GM12878 (cell line): Measurements from ENCODE around the gene DYDC2. TPM values are rescaled to one million over a fixed set of nuclear protein-coding genes. Genes with fewer than 3 reads are reported as not detected.

Experiments used
- BHLHE40 ChIP-seq, 2 experiments: fragments of 450-650 bp in 1 of 2; IDR thresholded peaks; 2 replicates each; pipeline ENCODE4 v1.6.1; 2011 to 2017; ENCODE audit warnings: low read depth in 2 of 2, borderline replicate concordance in 1 of 2, improper control_type of control experiment in 1 of 2, low read length in 1 of 2, mild to moderate bottlenecking in 1 of 2
- CHD2 ChIP-seq: IDR thresholded peaks from 2 replicates; pipeline ENCODE4 v1.6.1; 2011; ENCODE audit warnings: low read depth, low read length, improper control_type of control experiment, borderline replicate concordance
- IRF4 ChIP-seq: IDR thresholded peaks from 2 replicates; pipeline ENCODE4 v1.6.1; 2011; ENCODE audit warnings: low read depth, low read length
- MTA3 ChIP-seq: IDR thresholded peaks from 2 replicates; pipeline ENCODE4 v1.6.1; 2012; ENCODE audit warnings: low read length, inconsistent platforms, borderline replicate concordance
- MYB ChIP-seq: fragments of 150-350 bp; IDR thresholded peaks from 2 replicates; pipeline ENCODE4 v1.6.1; 2014; ENCODE audit warnings: mild to moderate bottlenecking, low read depth, low read length, borderline replicate concordance
- NFXL1 ChIP-seq: fragments of 450-650 bp; IDR thresholded peaks from 2 replicates; pipeline ENCODE4 v1.6.1; 2017; ENCODE audit warnings: antibody characterized with exemption, mild to moderate bottlenecking, borderline replicate concordance
- PAX5 ChIP-seq: IDR thresholded peaks from 2 replicates; pipeline ENCODE4 v1.6.1; 2011; ENCODE audit warnings: low read depth, low read length, borderline replicate concordance
- SIX5 ChIP-seq: IDR thresholded peaks from 2 replicates; pipeline ENCODE4 v1.6.1; 2011; ENCODE audit warnings: mild to moderate bottlenecking, low read depth, low read length, moderate library complexity; ENCODE audit not compliant: severe bottlenecking
- SRF ChIP-seq, 2 experiments: IDR thresholded peaks; 2 replicates each; pipeline ENCODE4 v1.6.1; 2011; ENCODE audit warnings: low read depth in 2 of 2, low read length in 2 of 2, mild to moderate bottlenecking in 1 of 2, moderate library complexity in 1 of 2
- STAT1 ChIP-seq: fragments of 450-650 bp; conservative IDR thresholded peaks from 2 replicates; pipeline ENCODE4 v1.6.1; 2014; ENCODE audit warnings: antibody characterized with exemption, mild to moderate bottlenecking
- TARDBP ChIP-seq: IDR thresholded peaks from 2 replicates; pipeline ENCODE4 v1.6.1; 2016; ENCODE audit warnings: borderline replicate concordance
- WRNIP1 ChIP-seq: IDR thresholded peaks from 2 replicates; pipeline ENCODE4 v1.6.1; 2011; ENCODE audit warnings: low read depth, low read length, improper control_type of control experiment, borderline replicate concordance
- ZNF384 ChIP-seq: IDR thresholded peaks from 2 replicates; pipeline ENCODE4 v1.6.1; 2012; ENCODE audit warnings: low read depth, mild to moderate bottlenecking, low read length, improper control_type of control experiment, borderline replicate concordance
- polyA plus RNA-seq, 11 experiments: library from polyadenylated mRNA; depleted of rRNA in 4 of 11; unstranded in 6 of 11; stranded (reverse) in 5 of 11; fragments of >200 nt; fragmentation: Nextera tagmentation in 4 of 11; fragmentation: Illumina TruSeq in 1 of 11; extraction: Ambion mirVana in 4 of 11; extraction: Trizol in 1 of 11; gene quantifications; 1 replicate in 1 of 11; 2 replicates in 10 of 11; pipeline versions ENCODE4 v1.2.1 to v1.2.3, GENCODE V29; 2011 to 2016; ENCODE audit warnings: inconsistent platforms in 2 of 11, missing spikeins in 2 of 11, low read depth in 1 of 11
- total RNA-seq, 4 experiments: library from RNA; depleted of rRNA in 3 of 4; stranded (reverse); fragments of >200 nt in 3 of 4; fragmentation: Illumina TruSeq in 1 of 4; extraction: Trizol in 1 of 4; gene quantifications; 2 replicates each; pipeline versions ENCODE4 v1.2.1 to v1.2.3, GENCODE V29; 2013 to 2021
- TF ChIP-seq, protein P1 (sequence below): IDR thresholded peaks from 2 replicates; pipeline ENCODE4 v1.6.1; 2011; ENCODE audit warnings: borderline replicate concordance, low read depth, mild to moderate bottlenecking, moderate library complexity, low read length; ENCODE audit not compliant: insufficient read depth, poor library complexity, severe bottlenecking
- TF ChIP-seq, protein P2 (sequence below): IDR thresholded peaks from 2 replicates; pipeline ENCODE4 v1.6.1; 2012; ENCODE audit warnings: improper control_type of control experiment, low read depth, low read length; ENCODE audit not compliant: insufficient replicate concordance
- TF ChIP-seq, protein P3 (sequence below): fragments of 450-650 bp; formaldehyde crosslinking; IDR thresholded peaks from 2 replicates; pipeline ENCODE4 v1.5.0; 2022; ENCODE audit warnings: mild to moderate bottlenecking, missing genetic modification characterization

The DYDC2 gene
- total and polyA plus RNA-seq, 10 of the 15 experiments (the other 5 are each of a cell fraction or from before 2014, with no cell fraction given): 0.18 TPM; not detected in 9

GRCh38 chr10:80408242-80409101, 51.9 kb downstream of the DYDC2 start, which contains the start of gene PRXL2A (continued):
- TF ChIP-seq STAT1 (no peak), MYB (no peak), MTA3 (no peak; the same call in 1 of the 2 replicates), TARDBP (no peak), SRF (IDR thresholded peaks at IDR 0.05; ENCODE audit: low read depth in 2 of 2, low read length in 2 of 2) (no peak), BHLHE40 (IDR thresholded peaks at IDR 0.05; ENCODE audit: borderline replicate concordance in 1 of 2, low read depth in 2 of 2, low read length in 1 of 2) (peak in 1 of 2 experiments; percentile 85; a peak in 2 of 4 replicates), CHD2 (no peak), IRF4 (no peak), SIX5 (no peak), WRNIP1 (no peak), NFXL1 (no peak), PAX5 (no peak), ZNF384 (no peak)
- TF ChIP-seq, protein P1, sequence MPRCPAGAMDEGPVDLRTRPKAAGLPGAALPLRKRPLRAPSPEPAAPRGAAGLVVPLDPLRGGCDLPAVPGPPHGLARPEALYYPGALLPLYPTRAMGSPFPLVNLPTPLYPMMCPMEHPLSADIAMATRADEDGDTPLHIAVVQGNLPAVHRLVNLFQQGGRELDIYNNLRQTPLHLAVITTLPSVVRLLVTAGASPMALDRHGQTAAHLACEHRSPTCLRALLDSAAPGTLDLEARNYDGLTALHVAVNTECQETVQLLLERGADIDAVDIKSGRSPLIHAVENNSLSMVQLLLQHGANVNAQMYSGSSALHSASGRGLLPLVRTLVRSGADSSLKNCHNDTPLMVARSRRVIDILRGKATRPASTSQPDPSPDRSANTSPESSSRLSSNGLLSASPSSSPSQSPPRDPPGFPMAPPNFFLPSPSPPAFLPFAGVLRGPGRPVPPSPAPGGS: no peak
- TF ChIP-seq, protein P2, sequence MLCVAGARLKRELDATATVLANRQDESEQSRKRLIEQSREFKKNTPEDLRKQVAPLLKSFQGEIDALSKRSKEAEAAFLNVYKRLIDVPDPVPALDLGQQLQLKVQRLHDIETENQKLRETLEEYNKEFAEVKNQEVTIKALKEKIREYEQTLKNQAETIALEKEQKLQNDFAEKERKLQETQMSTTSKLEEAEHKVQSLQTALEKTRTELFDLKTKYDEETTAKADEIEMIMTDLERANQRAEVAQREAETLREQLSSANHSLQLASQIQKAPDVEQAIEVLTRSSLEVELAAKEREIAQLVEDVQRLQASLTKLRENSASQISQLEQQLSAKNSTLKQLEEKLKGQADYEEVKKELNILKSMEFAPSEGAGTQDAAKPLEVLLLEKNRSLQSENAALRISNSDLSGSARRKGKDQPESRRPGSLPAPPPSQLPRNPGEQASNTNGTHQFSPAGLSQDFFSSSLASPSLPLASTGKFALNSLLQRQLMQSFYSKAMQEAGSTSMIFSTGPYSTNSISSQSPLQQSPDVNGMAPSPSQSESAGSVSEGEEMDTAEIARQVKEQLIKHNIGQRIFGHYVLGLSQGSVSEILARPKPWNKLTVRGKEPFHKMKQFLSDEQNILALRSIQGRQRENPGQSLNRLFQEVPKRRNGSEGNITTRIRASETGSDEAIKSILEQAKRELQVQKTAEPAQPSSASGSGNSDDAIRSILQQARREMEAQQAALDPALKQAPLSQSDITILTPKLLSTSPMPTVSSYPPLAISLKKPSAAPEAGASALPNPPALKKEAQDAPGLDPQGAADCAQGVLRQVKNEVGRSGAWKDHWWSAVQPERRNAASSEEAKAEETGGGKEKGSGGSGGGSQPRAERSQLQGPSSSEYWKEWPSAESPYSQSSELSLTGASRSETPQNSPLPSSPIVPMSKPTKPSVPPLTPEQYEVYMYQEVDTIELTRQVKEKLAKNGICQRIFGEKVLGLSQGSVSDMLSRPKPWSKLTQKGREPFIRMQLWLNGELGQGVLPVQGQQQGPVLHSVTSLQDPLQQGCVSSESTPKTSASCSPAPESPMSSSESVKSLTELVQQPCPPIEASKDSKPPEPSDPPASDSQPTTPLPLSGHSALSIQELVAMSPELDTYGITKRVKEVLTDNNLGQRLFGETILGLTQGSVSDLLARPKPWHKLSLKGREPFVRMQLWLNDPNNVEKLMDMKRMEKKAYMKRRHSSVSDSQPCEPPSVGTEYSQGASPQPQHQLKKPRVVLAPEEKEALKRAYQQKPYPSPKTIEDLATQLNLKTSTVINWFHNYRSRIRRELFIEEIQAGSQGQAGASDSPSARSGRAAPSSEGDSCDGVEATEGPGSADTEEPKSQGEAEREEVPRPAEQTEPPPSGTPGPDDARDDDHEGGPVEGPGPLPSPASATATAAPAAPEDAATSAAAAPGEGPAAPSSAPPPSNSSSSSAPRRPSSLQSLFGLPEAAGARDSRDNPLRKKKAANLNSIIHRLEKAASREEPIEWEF: no peak
- TF ChIP-seq, protein P3, sequence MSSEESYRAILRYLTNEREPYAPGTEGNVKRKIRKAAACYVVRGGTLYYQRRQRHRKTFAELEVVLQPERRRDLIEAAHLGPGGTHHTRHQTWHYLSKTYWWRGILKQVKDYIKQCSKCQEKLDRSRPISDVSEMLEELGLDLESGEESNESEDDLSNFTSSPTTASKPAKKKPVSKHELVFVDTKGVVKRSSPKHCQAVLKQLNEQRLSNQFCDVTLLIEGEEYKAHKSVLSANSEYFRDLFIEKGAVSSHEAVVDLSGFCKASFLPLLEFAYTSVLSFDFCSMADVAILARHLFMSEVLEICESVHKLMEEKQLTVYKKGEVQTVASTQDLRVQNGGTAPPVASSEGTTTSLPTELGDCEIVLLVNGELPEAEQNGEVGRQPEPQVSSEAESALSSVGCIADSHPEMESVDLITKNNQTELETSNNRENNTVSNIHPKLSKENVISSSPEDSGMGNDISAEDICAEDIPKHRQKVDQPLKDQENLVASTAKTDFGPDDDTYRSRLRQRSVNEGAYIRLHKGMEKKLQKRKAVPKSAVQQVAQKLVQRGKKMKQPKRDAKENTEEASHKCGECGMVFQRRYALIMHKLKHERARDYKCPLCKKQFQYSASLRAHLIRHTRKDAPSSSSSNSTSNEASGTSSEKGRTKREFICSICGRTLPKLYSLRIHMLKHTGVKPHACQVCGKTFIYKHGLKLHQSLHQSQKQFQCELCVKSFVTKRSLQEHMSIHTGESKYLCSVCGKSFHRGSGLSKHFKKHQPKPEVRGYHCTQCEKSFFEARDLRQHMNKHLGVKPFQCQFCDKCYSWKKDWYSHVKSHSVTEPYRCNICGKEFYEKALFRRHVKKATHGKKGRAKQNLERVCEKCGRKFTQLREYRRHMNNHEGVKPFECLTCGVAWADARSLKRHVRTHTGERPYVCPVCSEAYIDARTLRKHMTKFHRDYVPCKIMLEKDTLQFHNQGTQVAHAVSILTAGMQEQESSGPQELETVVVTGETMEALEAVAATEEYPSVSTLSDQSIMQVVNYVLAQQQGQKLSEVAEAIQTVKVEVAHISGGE (CRISPR knock-in tag): no peak
